Mesenchymal stem cell (in vitro differentiated cells and primary cell): Measurements from ENCODE around the gene MBNL2.

ENCODE experiments used
- DNase-seq: peaks from one replicate; pipeline ENCODE4 v3.0.0-alpha.2; 2013
- H2AFZ ChIP-seq: one replicate; pipeline ENCODE4 v1.6.1; 2013; ENCODE audit warnings: low read depth, mild to moderate bottlenecking, control low read depth, inconsistent platforms, low read length, moderate library complexity
- H2AK5ac ChIP-seq: 2 replicates; pipeline ENCODE4 v1.6.1; 2013; ENCODE audit warnings: low read length, moderate library complexity, mild to moderate bottlenecking, inconsistent platforms; ENCODE audit not compliant: severe bottlenecking
- H2BK120ac ChIP-seq: one replicate; pipeline ENCODE4 v1.6.1; 2013; ENCODE audit warnings: low read depth, mild to moderate bottlenecking, inconsistent platforms, low read length, moderate library complexity
- H2BK12ac ChIP-seq, 2 experiments: one replicate each; pipeline ENCODE4 v1.6.1; 2013; ENCODE audit warnings: inconsistent platforms in 2 of 2, low read length in 2 of 2, mild to moderate bottlenecking in 2 of 2, moderate library complexity in 2 of 2, control low read depth in 1 of 2
- H2BK15ac ChIP-seq: one replicate; pipeline ENCODE4 v1.6.1; 2013; ENCODE audit warnings: mild to moderate bottlenecking, low read depth, inconsistent platforms; ENCODE audit not compliant: poor library complexity, severe bottlenecking
- H2BK5ac ChIP-seq: 2 replicates; pipeline ENCODE4 v1.6.1; 2013; ENCODE audit warnings: low read depth, mild to moderate bottlenecking, low read length, control low read depth, inconsistent platforms; ENCODE audit not compliant: poor library complexity, severe bottlenecking
- H3K14ac ChIP-seq, 2 experiments: one replicate each; pipeline ENCODE4 v1.6.1; 2013; ENCODE audit warnings: inconsistent platforms in 2 of 2, low read length in 2 of 2, control low read depth in 1 of 2, mild to moderate bottlenecking in 1 of 2, moderate library complexity in 1 of 2
- H3K18ac ChIP-seq, 2 experiments: one replicate each; pipeline ENCODE4 v1.6.1; 2013; ENCODE audit warnings: inconsistent platforms in 2 of 2, low read length in 2 of 2, control low read depth in 1 of 2, low read depth in 1 of 2, mild to moderate bottlenecking in 1 of 2
- H3K23ac ChIP-seq, 2 experiments: one replicate each; pipeline ENCODE4 v1.6.1; 2013; ENCODE audit warnings: inconsistent platforms in 2 of 2, low read length in 2 of 2, mild to moderate bottlenecking in 2 of 2, moderate library complexity in 2 of 2, control low read depth in 1 of 2
- H3K27ac ChIP-seq: 2 replicates; pipeline ENCODE4 v1.5.1; 2013; ENCODE audit warnings: mild to moderate bottlenecking, moderate library complexity, low read length, control low read depth, inconsistent platforms; ENCODE audit not compliant: poor library complexity, severe bottlenecking
- H3K27me3 ChIP-seq, 2 experiments: 2 replicates each; pipeline versions ENCODE4 v1.6.1 to v1.7.0; 2013; ENCODE audit warnings: low read length in 2 of 2, mild to moderate bottlenecking in 2 of 2, moderate library complexity in 2 of 2, control low read depth in 1 of 2, inconsistent platforms in 1 of 2; ENCODE audit not compliant: control insufficient read depth in 1 of 2, insufficient read depth in 1 of 2
- H3K36me3 ChIP-seq, 2 experiments: 2 replicates each; pipeline versions ENCODE4 v1.6.1 to v1.7.0; 2013; ENCODE audit warnings: low read length in 2 of 2, control low read depth in 1 of 2, inconsistent platforms in 1 of 2, low read depth in 1 of 2, mild to moderate bottlenecking in 1 of 2; ENCODE audit not compliant: insufficient read depth in 2 of 2, control insufficient read depth in 1 of 2
- H3K4ac ChIP-seq, 2 experiments: one replicate each; pipeline ENCODE4 v1.6.1; 2013; ENCODE audit warnings: inconsistent platforms in 2 of 2, low read length in 2 of 2, mild to moderate bottlenecking in 2 of 2, moderate library complexity in 2 of 2, control low read depth in 1 of 2, low read depth in 1 of 2
- H3K4me1 ChIP-seq: 2 replicates; pipeline ENCODE4 v1.6.1; 2013; ENCODE audit warnings: low read depth, low read length, control low read depth; ENCODE audit not compliant: control insufficient read depth, insufficient read depth
- H3K4me2 ChIP-seq: 2 replicates; pipeline ENCODE4 v1.6.1; 2013; ENCODE audit warnings: low read length, mild to moderate bottlenecking, inconsistent platforms; ENCODE audit not compliant: poor library complexity, severe bottlenecking
- H3K4me3 ChIP-seq, 2 experiments: 2 replicates each; pipeline versions ENCODE4 v1.5.1 to v1.7.0; 2013; ENCODE audit warnings: low read length in 2 of 2, mild to moderate bottlenecking in 2 of 2, control low read depth in 1 of 2, low read depth in 1 of 2; ENCODE audit not compliant: insufficient read depth in 1 of 2
- H3K79me1 ChIP-seq: replicated peaks from 2 replicates; pipeline ENCODE4 v1.6.1; 2013; ENCODE audit warnings: mild to moderate bottlenecking, control low read depth, low read length, inconsistent platforms; ENCODE audit not compliant: poor library complexity, severe bottlenecking
- H3K9ac ChIP-seq: 2 replicates; pipeline ENCODE4 v1.7.0; 2013; ENCODE audit warnings: mild to moderate bottlenecking, low read length, moderate library complexity
- H3K9me3 ChIP-seq: 2 replicates; pipeline ENCODE4 v1.7.0; 2013; ENCODE audit warnings: mild to moderate bottlenecking, low read length; ENCODE audit not compliant: control insufficient read depth
- H4K8ac ChIP-seq: one replicate; pipeline ENCODE4 v1.6.1; 2013; ENCODE audit warnings: inconsistent platforms, mild to moderate bottlenecking, low read length, moderate library complexity
- H4K91ac ChIP-seq: one replicate; pipeline ENCODE4 v1.6.1; 2013; ENCODE audit warnings: mild to moderate bottlenecking, low read length, inconsistent platforms
- WGBS: methylation state at CpG from one replicate; pipeline ENCODE4 v1.1.7; 2013; ENCODE audit warnings: mixed read lengths; 5-methylcytosine and 5-hydroxymethylcytosine counted together

The MBNL2 gene

GRCh38 chr13:97282705-97283104 lies 60.6 kb downstream of the MBNL2 start:
- Histone ChIP-seq H2AK5ac (no peak overlapping the region), H3K79me1 (peaks cover 19% of the 10 kb centered on the region), H3K9me3 (no peaks in the 10 kb centered on the region), H3K36me3 (peaks cover 0 to 7% of the 10 kb centered on the region in 2 experiments), H2AFZ (no peak overlapping the region), H3K4me1 (peaks cover 15% of the 10 kb centered on the region), H3K27me3 (no peaks in the 10 kb centered on the region), H3K4ac (no peak overlapping the region), H2BK12ac (no peak overlapping the region), H4K8ac (no peak overlapping the region), H3K4me3 (no peak overlapping the region), H3K14ac (no peak overlapping the region), H3K23ac (no peak overlapping the region), H3K9ac (no peak overlapping the region), H2BK5ac (no peak overlapping the region), H3K18ac (no peak overlapping the region), H3K27ac (no peak overlapping the region), H2BK120ac (no peak overlapping the region), H3K4me2 (no peak overlapping the region), H4K91ac (no peak overlapping the region), H2BK15ac (no peak overlapping the region)
- DNase-seq: no peak
- WGBS: 88% methylated on average over 4 of the region's 4 CpGs

- 100% methylated on average over 2 of the region's 2 CpGs for WGBS
- no peak overlapping the region for H3K23ac ChIP-seq
These were observed 61.8 kb downstream of the MBNL2 start for GRCh38 chr13:97283888-97284287.

GRCh38 chr13:97284558-97284957 lies 62.4 kb downstream of the MBNL2 start:
- no peak overlapping the region for H2BK15ac ChIP-seq
- H4K91ac ChIP-seq: no peak overlapping the region
- H3K18ac ChIP-seq: no peak overlapping the region
- H2BK5ac ChIP-seq: no peak overlapping the region
- no peak overlapping the region for H3K14ac ChIP-seq
- H3K4me1 ChIP-seq: peaks cover 12% of the 10 kb centered on the region
- no peak overlapping the region for H3K4me3 ChIP-seq
- no peaks in the 10 kb centered on the region for H3K9me3 ChIP-seq
- H3K4ac ChIP-seq: no peak overlapping the region
- no peak overlapping the region for H2BK120ac ChIP-seq
- no peaks in the 10 kb centered on the region for H3K27me3 ChIP-seq
- peaks cover 18% of the 10 kb centered on the region for H3K79me1 ChIP-seq
- no peak overlapping the region for H3K4me2 ChIP-seq
- no peak overlapping the region for H2AK5ac ChIP-seq
- H3K9ac ChIP-seq: no peak overlapping the region
- no peak for DNase-seq
- WGBS: 90% methylated on average over 2 of the region's 3 CpGs
- no peak overlapping the region for H3K27ac ChIP-seq
- H4K8ac ChIP-seq: no peak overlapping the region
- no peak overlapping the region for H2BK12ac ChIP-seq
- no peak overlapping the region for H3K23ac ChIP-seq
- no peak overlapping the region for H2AFZ ChIP-seq
- H3K36me3 ChIP-seq: peaks cover 0 to 7% of the 10 kb centered on the region in 2 experiments

More at GRCh38 chr13:97283888-97284287, 61.8 kb downstream of the MBNL2 start:
- H3K27me3 ChIP-seq: no peaks in the 10 kb centered on the region
- no peak overlapping the region for H2BK15ac ChIP-seq
- no peak overlapping the region for H3K18ac ChIP-seq
- H3K4me1 ChIP-seq: peaks cover 12% of the 10 kb centered on the region
- H2BK12ac ChIP-seq: no peak overlapping the region
- no peak overlapping the region for H2BK120ac ChIP-seq
- H3K9ac ChIP-seq: no peak overlapping the region
- H3K9me3 ChIP-seq: no peaks in the 10 kb centered on the region
- no peak overlapping the region for H3K27ac ChIP-seq
- no peak for DNase-seq
- H2AK5ac ChIP-seq: peak overlapping the region; percentile 47
- no peak overlapping the region for H2AFZ ChIP-seq
- H4K8ac ChIP-seq: no peak overlapping the region
- no peak overlapping the region for H3K14ac ChIP-seq
- peaks cover 17% of the 10 kb centered on the region for H3K79me1 ChIP-seq
- no peak overlapping the region for H2BK5ac ChIP-seq
- no peak overlapping the region for H4K91ac ChIP-seq
- peaks cover 0 to 7% of the 10 kb centered on the region in 2 experiments for H3K36me3 ChIP-seq
- no peak overlapping the region for H3K4ac ChIP-seq
- no peak overlapping the region for H3K4me3 ChIP-seq
- H3K4me2 ChIP-seq: no peak overlapping the region

- Histone ChIP-seq H3K18ac (no peak overlapping the region), H3K4ac (no peak overlapping the region), H3K27me3 (no peaks in the 10 kb centered on the region), H2BK12ac (no peak overlapping the region), H3K79me1 (peaks cover 19% of the 10 kb centered on the region), H2BK120ac (no peak overlapping the region), H3K14ac (no peak overlapping the region), H3K4me2 (no peak overlapping the region), H2AFZ (no peak overlapping the region), H2BK15ac (no peak overlapping the region), H3K23ac (no peak overlapping the region), H3K9me3 (no peaks in the 10 kb centered on the region), H3K4me1 (peaks cover 11% of the 10 kb centered on the region), H3K36me3 (peaks cover 0 to 7% of the 10 kb centered on the region in 2 experiments), H4K8ac (no peak overlapping the region), H3K4me3 (no peak overlapping the region), H4K91ac (no peak overlapping the region), H2BK5ac (no peak overlapping the region), H3K9ac (no peak overlapping the region), H3K27ac (no peak overlapping the region), H2AK5ac (no peak overlapping the region)
- 88% methylated on average over 4 of the region's 6 CpGs for WGBS
- DNase-seq: no peak
These were observed 63.3 kb downstream of the MBNL2 start for GRCh38 chr13:97285221-97285955.
